SJSA1 (cell line): ENCODE results near the gene C12orf56. TPM values are rescaled to one million over a fixed set of nuclear protein-coding genes. Genes with fewer than 3 reads are reported as not detected.
"Not testable (repeated sequence)": the region's sequence is repeated elsewhere in the genome, so short reads cannot be mapped to it uniquely, and the experiment has no call there.

Source experiments
- DNase-seq, 2 experiments: peaks; one replicate each; pipeline ENCODE4 v3.0.0-alpha.2; 2015 to 2020; ENCODE audit warnings: low spot score in 2 of 2, low read depth in 1 of 2
- H3K27ac ChIP-seq: fragments of 250-450 bp; sonication (Bioruptor Pico); 2 replicates; pipeline ENCODE4 v1.5.1; 2020; ENCODE audit warnings: mild to moderate bottlenecking, moderate library complexity
- H3K27me3 ChIP-seq: fragments of 250-450 bp; sonication (Bioruptor Pico); replicated peaks from 2 replicates; pipeline ENCODE4 v1.5.1; 2020; ENCODE audit warnings: mild to moderate bottlenecking, moderate library complexity
- H3K36me3 ChIP-seq: fragments of 250-450 bp; sonication (Bioruptor Pico); 2 replicates; pipeline ENCODE4 v1.5.1; 2020; ENCODE audit warnings: mild to moderate bottlenecking
- H3K4me1 ChIP-seq: fragments of 250-450 bp; sonication (Bioruptor Pico); replicated peaks from 2 replicates; pipeline ENCODE4 v1.6.1; 2021; ENCODE audit warnings: mild to moderate bottlenecking
- H3K4me3 ChIP-seq: fragments of 250-450 bp; sonication (Bioruptor Pico); 2 replicates; pipeline ENCODE4 v1.5.1; 2020; ENCODE audit warnings: mild to moderate bottlenecking
- H3K9me3 ChIP-seq: fragments of 250-450 bp; sonication (Bioruptor Pico); replicated peaks from 2 replicates; pipeline ENCODE4 v1.5.1; 2020; ENCODE audit warnings: mild to moderate bottlenecking
- total RNA-seq: library from RNA; depleted of rRNA; stranded (reverse); fragments of >200 nt; shearing (Covaris generic); gene quantifications from 2 replicates; pipeline ENCODE4 v1.2.3, GENCODE V29; 2014

C12orf56 gene
- total RNA-seq, 1 experiment from 2014 or later: not detected

DNA sequence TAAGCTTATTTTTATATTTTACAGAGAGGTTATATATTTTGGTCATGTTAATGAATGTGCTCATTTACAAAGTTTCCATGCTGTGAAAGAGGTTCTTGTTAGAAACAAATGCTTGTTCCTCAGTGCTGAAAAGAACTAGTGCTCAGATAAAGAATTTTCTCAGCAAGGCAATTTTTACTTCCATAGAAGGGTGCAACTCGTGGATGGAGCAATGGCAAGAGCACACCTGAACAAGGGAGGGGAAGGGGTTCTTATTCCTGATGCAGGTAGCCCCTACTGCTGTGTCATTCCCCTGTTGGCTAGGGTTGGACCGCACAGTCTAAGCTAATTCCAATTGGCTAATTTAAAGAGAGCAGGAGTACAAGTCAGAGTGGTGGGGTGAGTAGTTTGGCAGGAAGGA, 34.3 kb downstream of the C12orf56 start:
- H3K36me3 ChIP-seq, DNase-seq, H3K9me3 ChIP-seq, H3K27me3 ChIP-seq, H3K4me1 ChIP-seq, H3K27ac ChIP-seq, H3K4me3 ChIP-seq: not testable (repeated sequence)

DNA sequence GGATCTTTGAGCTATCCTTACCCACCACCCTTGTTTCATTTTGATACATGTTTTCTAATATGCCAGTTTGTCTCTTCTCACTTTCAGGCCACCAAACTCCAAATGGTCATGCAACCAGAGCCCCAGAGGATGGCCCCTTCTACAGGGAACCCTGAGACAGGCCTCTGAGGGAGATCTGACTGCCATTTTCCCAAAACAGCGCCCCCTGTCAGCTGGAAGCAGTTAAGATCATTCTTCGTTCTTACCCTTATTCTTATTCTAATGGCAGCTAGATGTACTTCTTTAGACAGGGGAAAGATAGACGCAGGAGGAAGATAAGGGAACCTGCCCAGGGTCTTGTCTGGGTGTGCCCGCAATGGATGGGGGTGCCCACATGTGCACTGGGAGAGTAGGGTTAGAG, 38.4 kb downstream of the C12orf56 start:
- no peaks in the 10 kb centered on the region for H3K27me3 ChIP-seq
- no peak overlapping the region for H3K27ac ChIP-seq

DNA sequence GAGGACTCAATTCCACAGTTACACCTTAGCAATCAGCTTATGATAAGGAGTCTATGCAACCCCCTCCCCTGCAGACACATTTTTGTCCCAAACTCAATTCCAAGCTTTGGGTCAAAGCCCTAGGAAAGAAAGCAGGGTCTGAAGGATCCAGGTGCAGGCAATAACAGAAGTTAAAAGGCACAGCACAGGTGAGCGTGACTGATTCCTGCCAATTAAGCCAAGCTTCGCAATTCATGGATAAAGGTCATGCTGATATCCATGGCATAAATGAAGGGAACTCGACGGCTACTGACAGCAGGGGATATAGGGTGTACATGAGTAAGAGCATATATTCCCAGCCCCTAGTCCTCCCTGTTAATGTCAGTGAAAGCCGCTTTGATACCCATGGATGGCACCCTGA, 39.3 kb downstream of the C12orf56 start:
- no peaks in the 10 kb centered on the region for H3K27me3 ChIP-seq
- H3K27ac ChIP-seq: no peak overlapping the region
- no peak for DNase-seq
- no peaks in the 10 kb centered on the region for H3K9me3 ChIP-seq
- H3K4me1 ChIP-seq: no peaks in the 10 kb centered on the region
- H3K36me3 ChIP-seq: no peaks in the 10 kb centered on the region
- H3K4me3 ChIP-seq: no peak overlapping the region

More for the DNA sequence above, 38.4 kb downstream of the C12orf56 start:
- DNase-seq: no peak
- no peaks in the 10 kb centered on the region for H3K4me1 ChIP-seq
- no peak overlapping the region for H3K4me3 ChIP-seq
- H3K36me3 ChIP-seq: no peaks in the 10 kb centered on the region
- H3K9me3 ChIP-seq: no peaks in the 10 kb centered on the region

DNA sequence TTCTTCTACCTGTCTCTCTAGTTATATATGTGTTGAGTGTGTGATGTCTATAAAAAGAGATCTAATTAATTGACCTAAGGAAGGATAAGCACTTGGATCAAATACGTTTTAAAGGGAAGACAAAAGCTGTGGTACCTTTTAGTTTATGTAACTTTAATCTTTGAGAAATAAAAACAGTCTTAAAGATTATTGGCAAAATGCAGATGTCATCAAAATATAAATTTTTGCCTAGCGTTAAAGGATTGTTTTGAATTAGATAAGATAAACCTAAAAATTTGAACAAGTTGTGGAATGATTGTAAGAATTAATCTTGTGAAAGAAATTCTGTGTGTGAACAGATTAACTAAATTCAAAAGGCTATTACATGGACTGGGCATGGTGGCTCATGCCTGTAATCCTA, 42.9 kb downstream of the C12orf56 start:
- no peak for DNase-seq
- H3K9me3 ChIP-seq: no peaks in the 10 kb centered on the region
- no peak overlapping the region for H3K27ac ChIP-seq
- no peaks in the 10 kb centered on the region for H3K36me3 ChIP-seq
- no peak overlapping the region for H3K4me3 ChIP-seq
- H3K27me3 ChIP-seq: no peaks in the 10 kb centered on the region
- no peaks in the 10 kb centered on the region for H3K4me1 ChIP-seq

DNA sequence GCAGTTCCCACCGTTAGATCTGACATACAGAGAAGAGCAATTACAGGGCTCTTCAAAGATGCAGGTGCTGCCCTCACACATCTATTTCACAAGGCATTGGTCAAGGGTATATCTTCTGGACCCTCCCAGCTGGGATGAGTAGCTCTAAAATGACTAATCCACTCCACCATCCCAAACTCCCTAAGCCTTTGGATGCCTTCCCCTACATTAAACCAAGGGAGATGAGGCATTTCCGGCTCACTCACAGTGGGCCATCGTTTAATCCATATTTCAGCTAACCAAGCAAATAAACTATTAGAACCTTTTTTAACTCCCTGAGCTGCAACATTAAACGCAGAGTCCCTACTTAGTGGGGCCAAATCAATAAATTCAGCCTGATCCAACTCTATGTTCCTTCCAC, 45.9 kb downstream of the C12orf56 start:
- H3K4me3 ChIP-seq, DNase-seq, H3K27me3 ChIP-seq, H3K27ac ChIP-seq, H3K36me3 ChIP-seq, H3K9me3 ChIP-seq, H3K4me1 ChIP-seq: not testable (repeated sequence)

DNA sequence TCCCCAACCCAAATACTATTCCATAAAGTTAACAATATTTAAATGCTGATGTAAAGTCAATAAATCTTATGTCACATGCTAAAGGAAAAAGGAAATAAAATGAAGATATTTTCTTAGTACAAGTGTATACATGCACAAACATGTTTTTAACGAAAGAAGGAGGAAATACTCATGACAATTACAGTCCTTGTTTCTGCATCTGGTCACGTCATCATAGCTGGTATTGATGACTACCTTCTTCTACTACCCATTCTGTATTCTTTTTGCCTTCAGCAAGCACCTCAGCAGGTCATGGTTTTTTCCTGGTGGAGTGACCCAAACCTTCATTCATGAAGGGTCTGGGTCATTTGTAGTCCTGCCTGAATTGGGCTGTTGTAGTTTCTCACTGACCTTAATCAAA, 50.0 kb downstream of the C12orf56 start:
- H3K4me1 ChIP-seq, H3K36me3 ChIP-seq, H3K27ac ChIP-seq, H3K9me3 ChIP-seq, H3K4me3 ChIP-seq, DNase-seq, H3K27me3 ChIP-seq: not testable (repeated sequence)

DNA sequence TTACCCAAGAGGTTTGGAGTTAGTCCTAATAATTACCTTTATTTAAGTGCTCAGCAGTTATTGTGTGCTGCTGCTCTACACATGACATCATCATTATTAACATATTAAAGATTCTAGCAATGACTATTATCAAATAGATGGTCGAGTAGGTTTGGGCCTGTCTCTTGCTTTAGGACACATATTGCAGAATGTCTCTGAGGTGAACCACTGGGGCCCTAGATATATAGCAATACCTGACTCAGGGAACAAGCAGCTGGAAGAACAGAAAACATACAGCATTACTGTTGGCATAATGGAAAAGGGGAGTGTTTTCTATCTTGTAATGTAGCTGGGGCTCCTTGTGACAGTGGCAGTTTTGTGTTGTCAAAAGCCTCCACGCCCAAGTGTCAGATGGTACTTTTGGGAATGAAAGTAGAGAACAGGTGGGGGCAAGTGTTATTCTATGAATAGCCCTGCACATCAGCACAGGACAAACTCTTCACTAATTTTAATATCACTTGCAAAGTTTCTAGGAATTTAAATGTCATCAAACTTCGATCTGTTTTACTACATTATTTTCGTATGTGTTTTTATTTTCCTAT, 54.6 kb downstream of the C12orf56 start:
- Histone ChIP-seq H3K9me3 (no peaks in the 10 kb centered on the region), H3K27me3 (no peaks in the 10 kb centered on the region; the same call in 1 of the 2 replicates), H3K36me3 (no peaks in the 10 kb centered on the region), H3K4me1 (no peaks in the 10 kb centered on the region), H3K4me3 (no peak overlapping the region), H3K27ac (no peak overlapping the region)
- no peak for DNase-seq

DNA sequence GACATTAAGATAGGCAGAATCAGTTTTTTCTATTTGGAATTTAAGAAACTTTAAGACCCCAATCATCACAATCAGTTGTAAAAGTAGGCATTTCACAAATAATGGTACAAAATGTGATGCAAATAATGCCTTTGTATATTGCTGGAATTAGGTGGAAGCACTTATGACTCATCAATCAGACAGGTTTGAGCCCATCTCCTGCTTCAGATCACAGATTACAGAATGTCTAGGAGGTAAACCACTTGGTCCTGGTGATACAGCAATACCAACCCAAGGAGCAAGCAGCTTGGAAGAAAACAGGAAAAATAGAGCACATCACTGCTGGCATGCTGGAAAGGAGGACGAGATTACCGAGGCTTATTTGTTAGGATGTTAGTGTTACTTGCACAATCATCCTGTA, 57.6 kb downstream of the C12orf56 start:
- no peak overlapping the region for H3K27ac ChIP-seq
- H3K36me3 ChIP-seq: no peaks in the 10 kb centered on the region
- H3K9me3 ChIP-seq: no peaks in the 10 kb centered on the region
- H3K27me3 ChIP-seq: no peaks in the 10 kb centered on the region; the same call in 1 of the 2 replicates
- no peak overlapping the region for H3K4me3 ChIP-seq
- no peak for DNase-seq
- H3K4me1 ChIP-seq: no peaks in the 10 kb centered on the region

DNA sequence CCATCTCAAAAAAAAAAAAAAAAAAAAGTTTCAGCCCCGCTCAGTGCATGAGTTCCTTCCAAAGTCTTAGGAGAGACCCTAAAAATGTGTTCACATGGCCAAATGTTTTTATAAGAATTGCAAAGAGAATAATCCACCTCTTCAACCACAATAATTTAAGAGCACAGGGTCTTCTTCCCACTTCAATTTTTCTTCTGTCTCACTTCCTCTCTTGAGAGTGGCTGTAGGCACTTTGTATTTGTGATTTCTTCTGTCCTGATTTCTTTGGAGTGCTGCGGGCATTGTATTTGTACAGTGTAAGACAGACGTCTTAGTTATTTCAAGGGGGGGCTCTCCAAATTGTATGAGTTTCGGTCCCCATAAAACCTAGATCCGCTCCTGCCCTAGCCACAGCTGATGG, 58.3 kb downstream of the C12orf56 start:
- Histone ChIP-seq H3K4me3 (no peak overlapping the region), H3K27ac (no peak overlapping the region), H3K36me3 (no peaks in the 10 kb centered on the region), H3K9me3 (no peaks in the 10 kb centered on the region), H3K4me1 (no peaks in the 10 kb centered on the region), H3K27me3 (no peaks in the 10 kb centered on the region; the same call in 1 of the 2 replicates)
- no peak for DNase-seq

DNA sequence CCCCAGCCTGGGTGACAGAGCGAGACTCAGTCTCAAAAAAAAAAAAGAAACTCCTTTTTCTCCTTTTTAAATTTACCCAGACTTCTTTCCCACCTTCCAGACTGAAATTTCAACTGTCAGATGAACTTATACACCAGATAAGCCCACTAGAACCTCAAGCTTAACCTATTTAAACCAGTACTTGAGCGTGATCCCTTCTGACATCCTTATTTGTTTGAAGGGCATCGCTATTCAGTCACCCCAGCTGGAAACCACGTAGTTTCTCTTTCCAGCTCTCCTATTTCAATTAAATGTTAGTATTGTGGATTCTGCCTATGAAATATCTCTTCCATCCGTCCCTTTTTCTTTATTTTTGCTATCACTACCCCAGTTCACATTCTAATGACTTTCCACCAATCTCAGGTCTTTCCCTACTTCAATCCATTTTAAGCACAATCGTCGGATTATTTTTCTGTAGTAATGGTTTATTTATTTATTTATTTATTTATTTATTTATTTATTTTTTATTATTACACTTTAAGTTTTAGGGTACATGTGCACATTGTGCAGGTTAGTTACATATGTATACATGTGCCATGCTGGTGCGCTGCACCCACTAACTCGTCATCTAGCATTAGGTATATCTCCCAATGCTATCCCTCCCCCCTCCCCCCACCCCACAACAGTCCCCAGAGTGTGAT, 61.4 kb downstream of the C12orf56 start:
- H3K36me3 ChIP-seq, H3K4me3 ChIP-seq, H3K27ac ChIP-seq, H3K9me3 ChIP-seq, H3K27me3 ChIP-seq, DNase-seq, H3K4me1 ChIP-seq: not testable (repeated sequence)

DNA sequence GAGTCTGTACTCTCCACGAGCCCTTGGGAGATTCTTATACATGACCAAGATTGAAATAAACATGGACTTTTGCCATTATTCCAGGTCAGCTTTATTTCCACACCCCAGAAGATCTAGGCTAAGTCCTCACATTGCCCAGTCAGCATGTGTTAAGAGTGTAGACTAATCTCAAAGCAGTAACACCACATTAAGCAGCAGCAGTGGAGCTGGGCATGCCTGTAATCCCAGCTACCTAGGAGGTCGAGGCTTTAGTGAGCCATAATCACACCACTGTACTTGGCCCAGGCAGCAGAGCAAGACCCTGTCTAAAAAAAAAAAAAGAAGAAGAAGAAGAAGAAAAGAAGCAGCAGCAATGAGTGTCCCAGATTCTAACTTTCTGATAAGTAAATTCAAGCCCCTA, 65.5 kb downstream of the C12orf56 start:
- Histone ChIP-seq H3K4me1 (peaks cover 20% of the 10 kb centered on the region), H3K27ac (no peak overlapping the region), H3K36me3 (no peaks in the 10 kb centered on the region), H3K9me3 (no peaks in the 10 kb centered on the region), H3K4me3 (no peak overlapping the region), H3K27me3 (no peaks in the 10 kb centered on the region)
- DNase-seq: no peak

DNA sequence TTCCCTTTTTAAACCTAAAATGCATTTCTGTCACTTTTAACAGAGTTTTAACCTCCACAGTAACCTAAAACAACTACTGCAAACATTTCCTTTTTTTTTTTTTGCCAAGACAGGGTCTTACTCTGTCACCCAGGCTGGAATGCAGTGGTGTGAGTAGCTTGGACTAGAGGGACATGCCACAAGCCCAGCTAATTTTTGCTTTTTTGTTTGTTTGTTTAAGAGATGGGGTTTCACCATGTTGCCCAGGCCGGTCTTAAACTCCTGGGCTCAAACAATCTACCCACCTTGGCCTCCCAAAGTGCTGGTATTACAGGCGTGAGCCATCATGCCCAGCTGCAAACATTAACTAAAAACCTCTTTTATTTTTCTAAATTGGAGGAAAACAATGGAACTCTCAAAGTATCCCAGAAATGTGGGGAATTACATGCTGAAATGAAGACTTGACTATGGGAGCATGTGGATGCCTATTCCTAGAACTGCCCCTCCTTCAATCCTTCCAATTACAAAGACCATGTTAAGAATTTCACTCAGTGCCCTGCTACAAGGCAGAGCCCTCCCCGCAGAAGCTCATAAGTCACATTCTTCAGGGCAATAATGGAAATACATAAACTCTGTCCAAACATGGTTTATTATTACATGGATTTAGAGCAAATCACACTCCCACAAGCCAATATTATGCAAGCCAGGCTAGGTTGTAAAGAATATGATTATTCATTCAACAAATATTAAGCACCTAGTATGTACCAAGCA, 66.9 kb downstream of the C12orf56 start:
- H3K27ac ChIP-seq: no peak overlapping the region
- H3K27me3 ChIP-seq: no peaks in the 10 kb centered on the region
- no peaks in the 10 kb centered on the region for H3K36me3 ChIP-seq
- H3K4me3 ChIP-seq: no peak overlapping the region
- no peaks in the 10 kb centered on the region for H3K9me3 ChIP-seq
- DNase-seq: peak; percentile 41 to 44
- H3K4me1 ChIP-seq: peaks cover 20% of the 10 kb centered on the region

DNA sequence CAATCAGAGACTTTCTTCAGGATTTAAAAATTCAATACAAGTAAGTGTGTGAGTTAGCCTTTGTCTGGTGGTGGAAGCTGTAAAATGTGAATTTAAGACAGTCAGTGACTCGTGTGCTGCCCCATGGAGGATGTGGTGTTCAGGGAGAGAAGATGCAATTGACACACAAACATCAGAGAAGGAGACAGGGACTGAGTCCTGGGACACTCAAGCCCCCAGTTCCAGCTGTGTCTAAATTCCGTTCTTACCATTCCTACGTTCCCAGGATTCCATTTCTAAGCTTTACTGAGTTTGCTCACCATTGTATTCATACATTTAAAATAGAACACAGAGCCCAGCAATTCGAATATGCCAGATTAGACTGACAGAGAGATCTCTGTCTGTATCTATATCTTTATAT, 67.6 kb downstream of the C12orf56 start:
- Histone ChIP-seq H3K27me3 (no peaks in the 10 kb centered on the region), H3K9me3 (no peaks in the 10 kb centered on the region), H3K4me1 (peaks cover 20% of the 10 kb centered on the region), H3K4me3 (no peak overlapping the region), H3K27ac (peak overlapping the region; percentile 10), H3K36me3 (no peaks in the 10 kb centered on the region)
- peak in 1 of 2 experiments; percentile 2 for DNase-seq

DNA sequence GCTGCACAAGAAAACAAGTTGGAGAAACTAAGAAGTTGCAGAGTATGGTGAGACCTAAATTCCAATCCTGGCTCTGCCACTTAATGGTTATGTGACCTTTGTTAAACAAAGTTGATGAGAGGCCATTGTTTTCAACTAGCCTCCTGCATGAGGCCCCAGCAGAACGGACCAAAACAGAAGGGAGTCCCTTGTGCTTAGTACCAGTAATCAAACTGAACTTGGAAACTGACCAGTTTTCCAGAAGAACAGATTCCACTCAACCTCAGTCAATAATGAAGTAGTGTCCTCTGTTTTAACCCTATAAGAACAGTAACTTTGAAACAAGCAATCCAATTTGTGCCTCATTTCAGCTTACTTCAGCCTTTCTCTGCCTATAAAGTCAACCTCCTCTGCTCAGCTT, 69.9 kb downstream of the C12orf56 start:
- Histone ChIP-seq H3K4me3 (no peak overlapping the region), H3K9me3 (no peaks in the 10 kb centered on the region), H3K36me3 (no peaks in the 10 kb centered on the region)

More for the DNA sequence above, 69.9 kb downstream of the C12orf56 start:
- peaks cover 20% of the 10 kb centered on the region for H3K4me1 ChIP-seq
- no peak overlapping the region for H3K27ac ChIP-seq
- H3K27me3 ChIP-seq: no peaks in the 10 kb centered on the region
- no peak for DNase-seq
